SIG-M5 (cell line): ENCODE results near the gene RASGRP3.
"Not testable (repeated sequence)": the region's sequence is repeated elsewhere in the genome, so short reads cannot be mapped to it uniquely, and the experiment has no call there.

Source experiments
- DNase-seq: peaks from one replicate; lab custom pipeline; 2025; lab: John Stamatoyannopoulos, UW

Gene RASGRP3

GRCh38 chr2:33476131-33476792 is at the start of gene RASGRP3:
RASGRP3 (plus strand) TSS chr2:33476649; CDS start chr2:33515137, 38,488 bp downstream.
- no peak for DNase-seq

GRCh38 chr2:33426666-33427231 is 49.7 kb upstream of the RASGRP3 start:
- no peak for DNase-seq

GRCh38 chr2:33430077-33430476 is 46.4 kb upstream of the RASGRP3 start:
- no peak for DNase-seq

- no peak for DNase-seq
Measured at GRCh38 chr2:33430856-33431255, 45.6 kb upstream of the RASGRP3 start.

GRCh38 chr2:33432871-33433270 is 43.6 kb upstream of the RASGRP3 start:
- no peak for DNase-seq

GRCh38 chr2:33433279-33434235 is 42.9 kb upstream of the RASGRP3 start:
- DNase-seq, result no peak

GRCh38 chr2:33435518-33435917 is 40.9 kb upstream of the RASGRP3 start:
- DNase-seq, result no peak

- DNase-seq, result no peak
Measured at GRCh38 chr2:33436083-33436482, 40.4 kb upstream of the RASGRP3 start.

GRCh38 chr2:33437297-33437696 is 39.2 kb upstream of the RASGRP3 start:
- DNase-seq, result no peak

- DNase-seq, result no peak
Measured at GRCh38 chr2:33437815-33438214, 38.6 kb upstream of the RASGRP3 start.

GRCh38 chr2:33441235-33441810 is 35.1 kb upstream of the RASGRP3 start:
- DNase-seq, result no peak

GRCh38 chr2:33442052-33442451 is 34.4 kb upstream of the RASGRP3 start:
- not testable (repeated sequence) for DNase-seq

GRCh38 chr2:33442528-33443079 is 33.8 kb upstream of the RASGRP3 start:
- DNase-seq, result no peak

- no peak for DNase-seq
Measured at GRCh38 chr2:33443274-33443829, 33.1 kb upstream of the RASGRP3 start.

GRCh38 chr2:33444967-33445366 is 31.5 kb upstream of the RASGRP3 start:
- no peak for DNase-seq

GRCh38 chr2:33448220-33448899 is 28.1 kb upstream of the RASGRP3 start:
- DNase-seq, result no peak

GRCh38 chr2:33451214-33451613 is 25.2 kb upstream of the RASGRP3 start:
- no peak for DNase-seq

GRCh38 chr2:33451825-33452224 is 24.6 kb upstream of the RASGRP3 start:
- DNase-seq, result no peak

GRCh38 chr2:33452545-33452944 is 23.9 kb upstream of the RASGRP3 start:
- no peak for DNase-seq

GRCh38 chr2:33453905-33454479 is 22.5 kb upstream of the RASGRP3 start:
- DNase-seq, result no peak
